Spinal cord (tissue), 10 donors: ENCODE measurements around the gene CCDC120. TPM values are rescaled to one million over a fixed set of nuclear protein-coding genes. Genes with fewer than 3 reads are reported as not detected.

Source experiments
- DNase-seq, 6 donors: peaks; one replicate each; pipeline versions ENCODE4 v3.0.0 to v3.0.0-alpha.2; 2013 to 2015; ENCODE audit warnings: low spot score in 6 of 6, low read depth in 4 of 6
- H3K27ac ChIP-seq: one replicate; pipeline ENCODE4 v1.5.1; 2013; ENCODE audit warnings: low read depth, low read length, control low read depth
- H3K27me3 ChIP-seq: one replicate; pipeline ENCODE4 v1.6.1; 2013; ENCODE audit warnings: low read length; ENCODE audit not compliant: control insufficient read depth, insufficient read depth
- H3K36me3 ChIP-seq: one replicate; pipeline ENCODE4 v1.6.1; 2013; ENCODE audit warnings: low read length; ENCODE audit not compliant: control insufficient read depth, insufficient read depth
- H3K4me1 ChIP-seq: one replicate; pipeline ENCODE4 v1.6.1; 2013; ENCODE audit warnings: low read length; ENCODE audit not compliant: control insufficient read depth, insufficient read depth
- H3K4me3 ChIP-seq: one replicate; pipeline ENCODE4 v1.5.1; 2013; ENCODE audit warnings: low read depth, low read length, control low read depth
- H3K9me3 ChIP-seq: one replicate; pipeline ENCODE4 v1.6.1; 2013; ENCODE audit warnings: low read length; ENCODE audit not compliant: control insufficient read depth, insufficient read depth
- WGBS: methylation state at CpG from one replicate; pipeline ENCODE4 v1.1.5; 2013; ENCODE audit warnings: missing lambda C conversion rate; ENCODE audit not compliant: insufficient coverage; 5-methylcytosine and 5-hydroxymethylcytosine counted together
- polyA plus RNA-seq, 2 donors: library from polyadenylated mRNA; unstranded; fragments of 120-200 nt; gene quantifications; one replicate each; pipeline ENCODE4 v1.2.1, GENCODE V29; 2013; ENCODE audit not compliant: insufficient read length in 2 of 2
- small RNA-seq: library from RNA; depleted of rRNA; stranded (forward); fragments of <200 nt; gene quantifications from one replicate; pipeline ENCODE3, GENCODE V24; 2014; ENCODE audit warnings: low replicate concordance
- total RNA-seq, 2 donors: library from RNA; depleted of rRNA in 1 of 2; stranded (reverse); fragments of 120-200 nt in 1 of 2; fragments of >200 nt in 1 of 2; gene quantifications; one replicate each; pipeline versions ENCODE4 v1.2.3 to v1.2.4, GENCODE V29; 2013 to 2014
- donor health status: healthy.

The CCDC120 gene
- total and polyA plus RNA-seq, 4 donors: 1.6 to 22.4 (median 9.2) TPM

DNA sequence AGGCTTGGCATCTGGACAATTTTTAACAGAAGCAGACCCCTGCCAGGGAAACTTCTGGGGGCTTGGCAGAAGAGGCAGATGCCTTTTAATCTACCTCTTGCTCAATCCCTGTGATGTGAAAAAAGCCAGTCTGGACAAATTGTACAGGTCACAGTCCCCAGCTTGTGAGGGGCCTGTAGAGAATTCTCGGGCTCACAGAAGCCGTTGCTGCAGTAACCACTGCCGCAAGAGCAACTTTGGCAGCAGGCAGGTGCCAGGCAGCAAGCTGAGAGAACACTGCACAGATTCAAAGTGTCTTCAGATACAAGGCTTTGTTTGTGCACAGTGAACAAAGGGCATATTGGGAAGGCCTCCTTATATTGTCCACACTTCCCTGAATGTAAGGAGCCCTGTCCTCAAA, 53.0 kb downstream of the CCDC120 start:
- DNase-seq: peak in 5 of 6 donors; percentile 40 to 85 (median 63)
- Histone ChIP-seq H3K4me1 (peaks cover 9% of the 10 kb centered on the region), H3K36me3 (peaks cover 30% of the 10 kb centered on the region), H3K27me3 (no peaks in the 10 kb centered on the region), H3K9me3 (no peaks in the 10 kb centered on the region), H3K4me3 (no peak overlapping the region), H3K27ac (peak overlapping the region; percentile 81)
- WGBS: 58% methylated on average over 3 of the region's 3 CpGs

DNA sequence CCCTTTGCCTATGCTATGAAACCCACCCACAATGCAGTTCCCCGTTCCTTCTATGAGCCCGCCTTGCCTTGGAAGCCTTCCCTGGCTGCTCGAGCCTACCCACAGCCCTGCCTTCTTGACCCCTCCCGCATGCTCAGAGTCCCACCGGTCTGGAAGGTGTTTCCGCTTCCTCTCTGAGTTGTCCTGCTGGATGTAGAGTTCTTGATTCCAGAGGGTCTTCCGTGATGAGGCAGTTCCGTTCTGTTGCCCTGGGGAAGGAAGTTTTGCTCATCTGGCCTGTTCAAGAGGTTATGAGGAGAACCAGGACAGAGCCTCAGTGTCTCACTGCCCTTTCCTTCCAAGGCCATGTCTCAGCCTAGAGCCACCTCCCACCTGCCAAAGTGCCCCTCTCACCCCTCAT, 57.3 kb downstream of the CCDC120 start:
- no peaks in the 10 kb centered on the region for H3K27me3 ChIP-seq
- peaks cover 61% of the 10 kb centered on the region for H3K36me3 ChIP-seq
- WGBS: 80% methylated on average over 7 of the region's 8 CpGs
- H3K4me3 ChIP-seq: no peak overlapping the region
- peaks cover 1% of the 10 kb centered on the region for H3K9me3 ChIP-seq
- no peak overlapping the region for H3K27ac ChIP-seq
- no peak for DNase-seq
- peaks cover 9% of the 10 kb centered on the region for H3K4me1 ChIP-seq

DNA sequence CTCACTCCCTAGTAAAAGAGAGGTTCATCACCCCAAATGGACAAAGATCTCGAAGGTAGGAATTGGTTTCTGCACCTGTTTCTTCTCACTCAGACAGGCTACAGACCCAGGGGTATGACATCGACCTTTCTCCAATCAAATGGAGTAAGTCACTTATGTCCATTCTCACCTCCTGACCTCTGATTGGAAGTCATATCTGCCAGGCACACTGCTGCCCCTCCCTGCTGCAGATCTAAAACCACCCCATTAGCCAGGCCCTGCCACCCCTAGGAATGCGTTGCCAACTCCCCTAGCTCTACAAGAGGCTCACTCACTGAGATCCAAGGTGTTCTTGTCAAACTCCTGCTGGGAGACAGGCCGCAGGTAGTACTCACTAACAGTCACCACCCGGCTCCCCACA, 57.9 kb downstream of the CCDC120 start:
- Histone ChIP-seq H3K27me3 (no peaks in the 10 kb centered on the region), H3K9me3 (peaks cover 1% of the 10 kb centered on the region), H3K36me3 (peaks cover 64% of the 10 kb centered on the region), H3K27ac (no peak overlapping the region), H3K4me1 (peaks cover 9% of the 10 kb centered on the region), H3K4me3 (no peak overlapping the region)
- no peak for DNase-seq
- WGBS: 71% methylated on average over 3 of the region's 5 CpGs

DNA sequence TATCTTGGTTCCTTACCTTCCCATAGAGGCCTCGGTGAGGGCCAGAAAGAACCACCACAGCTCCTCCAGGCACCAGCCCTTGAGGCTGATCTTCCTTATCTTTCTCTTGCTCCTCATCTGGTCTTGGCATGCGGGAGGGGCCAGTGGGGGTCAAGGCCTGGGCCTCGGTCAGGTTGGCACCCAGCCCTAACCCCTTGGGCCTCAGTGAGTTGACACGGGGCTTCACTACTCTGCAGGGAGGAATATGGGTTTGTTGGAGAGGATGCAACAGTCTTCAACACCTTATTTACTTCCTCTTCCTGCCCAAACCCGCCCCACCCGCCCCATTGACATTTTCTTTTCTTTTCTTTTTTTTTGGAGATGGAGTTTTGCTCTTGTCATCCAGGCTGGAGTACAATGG, 58.8 kb downstream of the CCDC120 start:
- DNase-seq: no peak
- no peak overlapping the region for H3K4me3 ChIP-seq
- WGBS: 100% methylated on average over 1 of the region's 6 CpGs
- H3K27me3 ChIP-seq: no peaks in the 10 kb centered on the region
- H3K9me3 ChIP-seq: peaks cover 1% of the 10 kb centered on the region
- H3K4me1 ChIP-seq: peaks cover 15% of the 10 kb centered on the region
- H3K36me3 ChIP-seq: peaks cover 72% of the 10 kb centered on the region
- H3K27ac ChIP-seq: no peak overlapping the region

Small RNA genes lying within 50 kb of the gene (small RNA-seq; reads per million reads assigned to genes)
- 0.26 reads per million, percentile 20 among the genes with 10 or more reads in this experiment for gene RNU4-52P

Other genes starting within 250 kb of the CCDC120 start
- gene ERAS, start 232.5 kb upstream of the CCDC120 start, total RNA-seq: under 1 TPM in 1 of 2 donors, not detected in 1; 0.22 TPM
- under 1 TPM; 0.73 to 0.78 TPM for gene ERAS, start 232.5 kb upstream of the CCDC120 start, polyA plus RNA-seq
- 10 to 100 TPM; 61.4 to 91.4 TPM for gene PCSK1N, start 223.4 kb upstream of the CCDC120 start, total RNA-seq
- gene PCSK1N, start 223.4 kb upstream of the CCDC120 start, polyA plus RNA-seq: 100 to 1,000 TPM; 481 to 566 TPM
- 10 to 100 TPM; 18.0 to 42.4 TPM for gene TIMM17B, start 161.2 kb upstream of the CCDC120 start, total RNA-seq
- 10 to 100 TPM; 49.4 to 53.8 TPM for gene TIMM17B, start 161.2 kb upstream of the CCDC120 start, polyA plus RNA-seq
- gene PQBP1, start 161.1 kb upstream of the CCDC120 start, total RNA-seq: 10 to 100 TPM; 28.9 to 67.9 TPM
- gene PQBP1, start 161.1 kb upstream of the CCDC120 start, polyA plus RNA-seq: 10 to 100 TPM; 89.8 to 91.9 TPM
- gene SLC35A2, start 147.4 kb upstream of the CCDC120 start, total RNA-seq: 10 to 100 TPM; 10.4 to 14.2 TPM
- gene SLC35A2, start 147.4 kb upstream of the CCDC120 start, polyA plus RNA-seq: 10 to 100 TPM; 26.8 to 27.9 TPM
- 10 to 100 TPM; 10.3 to 10.5 TPM for gene PIM2, start 140.0 kb upstream of the CCDC120 start, total RNA-seq
- 10 to 100 TPM; 11.9 to 13.1 TPM for gene PIM2, start 140.0 kb upstream of the CCDC120 start, polyA plus RNA-seq
- 10 to 100 TPM; 27.9 to 35.7 TPM for gene OTUD5, start 101.4 kb upstream of the CCDC120 start, total RNA-seq
- gene OTUD5, start 101.4 kb upstream of the CCDC120 start, polyA plus RNA-seq: 10 to 100 TPM; 74.0 to 81.4 TPM
- gene KCND1, start 87.2 kb upstream of the CCDC120 start, total RNA-seq: 1 to 10 TPM; 1.8 to 3.7 TPM
- gene KCND1, start 87.2 kb upstream of the CCDC120 start, polyA plus RNA-seq: 1 to 10 TPM; 5.7 to 6.7 TPM
- gene GRIPAP1, start 56.7 kb upstream of the CCDC120 start, total RNA-seq: 10 to 100 TPM; 29.1 to 30.0 TPM
- 100 to 1,000 TPM in 1 of 2 donors, 10 to 100 TPM in 1; 91.2 to 116 TPM for gene GRIPAP1, start 56.7 kb upstream of the CCDC120 start, polyA plus RNA-seq
- 10 to 100 TPM; 13.1 to 21.7 TPM for gene TFE3, start 15.6 kb upstream of the CCDC120 start, total RNA-seq
- gene TFE3, start 15.6 kb upstream of the CCDC120 start, polyA plus RNA-seq: 10 to 100 TPM; 36.5 to 41.3 TPM
- gene PRAF2, start 15.0 kb downstream of the CCDC120 start, total RNA-seq: 10 to 100 TPM in 1 of 2 donors, 1 to 10 TPM in 1; 7.3 to 16.1 TPM
- gene PRAF2, start 15.0 kb downstream of the CCDC120 start, polyA plus RNA-seq: 100 to 1,000 TPM; 122 to 128 TPM
- 10 to 100 TPM; 24.5 to 47.3 TPM for gene WDR45, start 20.9 kb downstream of the CCDC120 start, total RNA-seq
- 10 to 100 TPM; 42.2 to 49.0 TPM for gene WDR45, start 20.9 kb downstream of the CCDC120 start, polyA plus RNA-seq
- 10 to 100 TPM; 22.9 to 32.3 TPM for gene GPKOW, start 64.7 kb downstream of the CCDC120 start, total RNA-seq
- gene GPKOW, start 64.7 kb downstream of the CCDC120 start, polyA plus RNA-seq: 10 to 100 TPM; 34.2 to 35.6 TPM
- gene MAGIX, start 103.8 kb downstream of the CCDC120 start, total RNA-seq: 1 to 10 TPM; 2.0 to 6.2 TPM
- gene MAGIX, start 103.8 kb downstream of the CCDC120 start, polyA plus RNA-seq: 1 to 10 TPM; 5.5 to 6.0 TPM
- 10 to 100 TPM in 1 of 2 donors, 1 to 10 TPM in 1; 3.6 to 26.1 TPM for gene PLP2, start 112.9 kb downstream of the CCDC120 start, total RNA-seq
- gene PLP2, start 112.9 kb downstream of the CCDC120 start, polyA plus RNA-seq: 10 to 100 TPM; 11.9 to 22.8 TPM
- 1 to 10 TPM; 2.0 to 2.2 TPM for gene PRICKLE3, start 127.4 kb downstream of the CCDC120 start, total RNA-seq
- gene PRICKLE3, start 127.4 kb downstream of the CCDC120 start, polyA plus RNA-seq: 1 to 10 TPM; 1.7 to 3.1 TPM
- 100 to 1,000 TPM in 1 of 2 donors, 10 to 100 TPM in 1; 83.5 to 192 TPM for gene SYP, start 141.2 kb downstream of the CCDC120 start, total RNA-seq
- 100 to 1,000 TPM; 299 to 344 TPM for gene SYP, start 141.2 kb downstream of the CCDC120 start, polyA plus RNA-seq
- under 1 TPM; under 0.01 to 0.11 TPM for gene CACNA1F, start 174.3 kb downstream of the CCDC120 start, total RNA-seq
- under 1 TPM; 0.11 to 0.21 TPM for gene CACNA1F, start 174.3 kb downstream of the CCDC120 start, polyA plus RNA-seq
- 1 to 10 TPM; 7.2 to 8.1 TPM for gene CCDC22, start 176.5 kb downstream of the CCDC120 start, total RNA-seq
- 10 to 100 TPM; 20.6 to 21.2 TPM for gene CCDC22, start 176.5 kb downstream of the CCDC120 start, polyA plus RNA-seq
- gene FOXP3, start 205.7 kb downstream of the CCDC120 start, total RNA-seq: under 1 TPM in 1 of 2 donors, not detected in 1; 0.11 TPM
- 1 to 10 TPM; 1.2 to 1.3 TPM for gene FOXP3, start 205.7 kb downstream of the CCDC120 start, polyA plus RNA-seq
- gene PPP1R3F, start 210.8 kb downstream of the CCDC120 start, total RNA-seq: 10 to 100 TPM; 13.3 to 13.4 TPM
- 10 to 100 TPM; 24.1 to 25.1 TPM for gene PPP1R3F, start 210.8 kb downstream of the CCDC120 start, polyA plus RNA-seq
- gene GAGE10, start 244.6 kb downstream of the CCDC120 start, total RNA-seq: not detected
- gene GAGE10, start 244.6 kb downstream of the CCDC120 start, polyA plus RNA-seq: not detected